Stimulated activated effector memory CD8-positive, alpha-beta T cell treated with anti-CD3 and anti-CD28 coated beads, Interleukin-12 subunit alpha, Interleukin-12 subunit beta, amount 100 ng/mL, for 72 hours (primary cell): Measurements from ENCODE around the gene CD302.
"Not testable (repeated sequence)": the region's sequence is repeated elsewhere in the genome, so short reads cannot be mapped to it uniquely, and the experiment has no call there.

Source experiments
- ATAC-seq: fragments of 150-1000 bp; cut with Tn5 transposase; 2 replicates; pipeline ENCODE4 v1.10.0; 2021
- DNase-seq, 2 donors: peaks; one replicate each; pipeline ENCODE4 v3.0.0; 2021 to 2022; ENCODE audit warnings: low spot score in 2 of 2
- H3K27ac Mint-ChIP-seq: one replicate; pipeline ENCODE4 v1.8.0; 2022; ENCODE audit warnings: mild to moderate bottlenecking, mixed read lengths
- H3K36me3 Mint-ChIP-seq: one replicate; pipeline ENCODE4 v1.8.0; 2022; ENCODE audit warnings: mild to moderate bottlenecking, mixed read lengths
- H3K4me1 Mint-ChIP-seq: one replicate; pipeline ENCODE4 v1.8.0; 2022; ENCODE audit warnings: mixed read lengths
- H3K4me3 Mint-ChIP-seq: one replicate; pipeline ENCODE4 v1.8.0; 2022; ENCODE audit warnings: mild to moderate bottlenecking, mixed read lengths
- H3K9me3 Mint-ChIP-seq: one replicate; pipeline ENCODE4 v1.8.0; 2022; ENCODE audit warnings: mixed read lengths

The CD302 gene

GRCh38 chr2:159744363-159744762 lies 53.6 kb downstream of the CD302 start:
- ATAC-seq (no peak), DNase-seq (no peak)
- H3K36me3 Mint-ChIP-seq, result peaks cover 12% of the 10 kb centered on the region
- no peaks in the 10 kb centered on the region for H3K4me1 Mint-ChIP-seq
- H3K4me3 Mint-ChIP-seq, result no peak overlapping the region
- H3K9me3 Mint-ChIP-seq, result no peaks in the 10 kb centered on the region
- H3K27ac Mint-ChIP-seq, result no peak overlapping the region

- Mint-ChIP-seq H3K4me1 (peaks cover 7% of the 10 kb centered on the region), H3K4me3 (no peak overlapping the region), H3K27ac (peak overlapping the region; percentile 52), H3K9me3 (no peaks in the 10 kb centered on the region), H3K36me3 (peaks cover 27% of the 10 kb centered on the region)
- ATAC-seq (no peak), DNase-seq (no peak)
Measured at GRCh38 chr2:159742846-159743245, 55.2 kb downstream of the CD302 start.

DNA sequence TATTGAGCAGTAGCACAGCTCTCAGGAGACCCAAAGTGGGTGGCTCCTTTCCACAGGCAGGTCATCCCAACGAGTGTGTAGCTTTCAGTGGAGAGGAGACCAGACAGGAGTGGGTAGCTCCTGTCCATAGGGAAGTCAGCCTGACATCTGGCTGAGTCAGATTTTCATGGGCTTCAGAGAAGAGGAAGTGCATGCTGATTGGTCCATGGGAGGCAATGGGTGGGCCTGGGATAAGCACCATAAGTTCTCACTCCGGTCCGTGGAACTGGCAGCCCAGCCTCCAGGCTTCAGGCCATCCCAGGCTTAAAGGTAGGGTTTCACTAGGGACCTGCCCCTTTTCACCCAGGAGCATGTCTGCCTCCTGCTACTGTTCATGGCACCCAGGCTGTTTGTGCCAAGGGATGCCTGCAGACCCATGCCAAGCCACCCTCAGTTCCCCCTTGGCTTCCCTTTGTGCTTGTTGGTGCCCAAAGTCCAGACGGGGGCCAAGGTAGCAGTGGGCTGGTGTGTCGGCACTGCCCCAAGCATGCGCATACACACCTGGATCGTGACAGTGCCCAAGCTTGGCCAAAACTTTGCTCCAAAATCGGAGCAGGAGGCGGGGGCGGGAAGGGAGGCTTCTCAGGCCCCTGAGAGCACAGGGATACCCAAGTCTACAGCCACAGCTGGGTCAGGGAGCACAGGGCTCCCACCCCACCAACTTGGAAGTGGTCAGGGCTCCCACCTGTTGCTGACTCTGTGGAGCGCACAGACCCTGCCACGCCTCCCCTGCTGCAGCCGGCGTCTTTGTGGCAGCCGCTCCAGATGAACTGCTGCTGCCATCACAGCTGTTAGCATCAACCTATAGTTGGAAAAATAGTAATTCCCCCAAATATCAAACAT lies 59.3 kb downstream of the CD302 start:
- DNase-seq (no peak), ATAC-seq (no peak)
- Mint-ChIP-seq H3K4me1 (peaks cover 32% of the 10 kb centered on the region), H3K9me3 (no peaks in the 10 kb centered on the region), H3K27ac (peak overlapping the region; percentile 68), H3K4me3 (no peak overlapping the region), H3K36me3 (peaks cover 68% of the 10 kb centered on the region)

DNA sequence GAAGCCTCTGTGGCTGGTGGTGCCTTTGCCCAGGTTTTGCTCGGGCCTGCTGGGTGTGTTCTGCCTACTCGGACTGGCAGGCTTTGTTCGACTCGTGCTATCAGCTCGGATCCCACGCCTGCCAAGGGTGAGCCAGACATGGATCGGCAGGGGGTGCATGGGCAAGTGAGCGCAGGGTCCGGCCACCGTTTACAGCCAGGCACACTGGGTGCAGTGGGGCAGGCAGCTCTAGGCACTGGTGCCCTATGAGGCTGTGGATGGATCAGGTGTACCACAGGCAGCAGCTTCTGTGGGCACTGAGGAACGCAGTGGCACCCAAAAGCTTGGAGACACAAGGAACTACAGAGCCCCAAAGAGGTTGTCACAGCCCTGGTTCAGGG lies 60.1 kb downstream of the CD302 start:
- peaks cover 76% of the 10 kb centered on the region for H3K36me3 Mint-ChIP-seq
- H3K4me3 Mint-ChIP-seq, result no peak overlapping the region
- ATAC-seq, result no peak
- peak overlapping the region; percentile 68 for H3K27ac Mint-ChIP-seq
- DNase-seq, result no peak
- H3K9me3 Mint-ChIP-seq, result no peaks in the 10 kb centered on the region
- H3K4me1 Mint-ChIP-seq, result peaks cover 32% of the 10 kb centered on the region

- no peak overlapping the region for H3K27ac Mint-ChIP-seq
- ATAC-seq (no peak), DNase-seq (no peak)
- peaks cover 81% of the 10 kb centered on the region for H3K36me3 Mint-ChIP-seq
- no peak overlapping the region for H3K4me3 Mint-ChIP-seq
- H3K4me1 Mint-ChIP-seq, result peaks cover 32% of the 10 kb centered on the region
- H3K9me3 Mint-ChIP-seq, result no peaks in the 10 kb centered on the region
Measured at GRCh38 chr2:159737292-159737916, 60.6 kb downstream of the CD302 start.

DNA sequence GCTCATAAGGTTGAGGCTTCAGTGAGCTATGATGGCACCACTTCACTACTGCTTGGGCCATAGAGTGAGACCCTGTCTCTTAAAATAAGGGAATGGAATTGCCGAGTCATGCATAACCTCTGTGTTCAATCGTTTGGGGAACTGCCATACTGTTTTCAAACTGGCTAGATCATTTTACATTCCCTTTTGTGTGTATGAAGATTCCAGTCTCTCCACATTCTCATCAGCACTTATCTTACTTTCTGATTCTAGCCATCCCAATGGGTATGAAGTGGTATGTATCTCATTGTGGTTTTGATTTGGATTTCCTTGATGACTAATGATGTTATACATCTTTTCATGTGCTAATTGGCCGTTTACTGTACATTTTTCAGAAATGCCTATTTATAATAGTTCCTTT lies 62.0 kb downstream of the CD302 start:
- H3K9me3 Mint-ChIP-seq, result no peaks in the 10 kb centered on the region
- no peak overlapping the region for H3K4me3 Mint-ChIP-seq
- peaks cover 95% of the 10 kb centered on the region for H3K36me3 Mint-ChIP-seq
- no peak overlapping the region for H3K27ac Mint-ChIP-seq
- ATAC-seq (no peak), DNase-seq (no peak)
- peaks cover 32% of the 10 kb centered on the region for H3K4me1 Mint-ChIP-seq

DNA sequence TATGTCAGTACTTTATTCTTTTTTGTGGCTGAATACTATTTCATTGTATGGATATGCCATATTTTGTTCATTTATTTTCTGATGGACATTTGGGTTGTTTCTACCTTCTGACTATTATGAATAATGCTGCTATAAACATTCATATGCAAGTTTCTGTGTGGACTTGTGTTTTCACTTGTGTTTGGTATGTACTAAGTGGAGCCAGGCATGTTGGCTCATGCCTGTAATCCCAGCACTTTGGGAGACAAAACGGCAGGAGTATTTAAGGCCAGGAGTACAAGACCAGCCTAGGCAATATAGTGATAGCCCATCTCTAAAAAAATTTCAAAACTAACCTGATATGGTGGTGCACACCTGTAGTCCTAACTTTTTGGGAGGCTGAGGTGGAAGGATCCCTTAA lies 62.4 kb downstream of the CD302 start:
- Mint-ChIP-seq H3K27ac (no peak overlapping the region), H3K9me3 (no peaks in the 10 kb centered on the region), H3K4me1 (peaks cover 32% of the 10 kb centered on the region), H3K4me3 (no peak overlapping the region), H3K36me3 (peaks cover 98% of the 10 kb centered on the region)
- DNase-seq (no peak), ATAC-seq (no peak)

DNA sequence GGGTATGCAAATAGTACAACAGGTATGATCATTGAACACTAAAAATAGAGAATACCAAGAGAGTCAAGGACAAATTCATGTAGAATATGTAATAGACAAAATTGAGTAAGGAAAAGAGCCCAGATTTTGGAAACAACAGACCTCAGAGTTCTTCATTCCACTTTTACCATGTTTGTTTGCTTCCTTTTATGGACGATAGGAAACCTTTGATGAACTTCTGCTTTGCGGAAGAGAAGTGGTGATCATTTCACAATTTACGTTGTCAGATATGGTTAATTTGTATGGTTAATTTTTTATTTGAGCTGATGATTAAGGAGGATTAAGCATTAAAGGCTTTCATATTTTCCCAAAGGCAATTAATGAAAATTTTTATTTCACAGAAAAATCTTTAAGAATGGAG lies 69.4 kb downstream of the CD302 start:
- H3K9me3 Mint-ChIP-seq, result no peaks in the 10 kb centered on the region
- H3K27ac Mint-ChIP-seq, result peak overlapping the region; percentile 32
- DNase-seq (no peak), ATAC-seq (no peak)
- peaks cover 33% of the 10 kb centered on the region for H3K4me1 Mint-ChIP-seq
- no peak overlapping the region for H3K4me3 Mint-ChIP-seq
- H3K36me3 Mint-ChIP-seq, result peaks cover 97% of the 10 kb centered on the region

- ATAC-seq, result no peak
- peaks cover 96% of the 10 kb centered on the region for H3K36me3 Mint-ChIP-seq
- H3K4me3 Mint-ChIP-seq, result no peak overlapping the region
- no peak for DNase-seq
- H3K27ac Mint-ChIP-seq, result no peak overlapping the region
- no peaks in the 10 kb centered on the region for H3K9me3 Mint-ChIP-seq
- peaks cover 58% of the 10 kb centered on the region for H3K4me1 Mint-ChIP-seq
Measured at GRCh38 chr2:159725713-159726112, 72.3 kb downstream of the CD302 start.

- not testable (repeated sequence) for ATAC-seq, DNase-seq, H3K9me3 Mint-ChIP-seq, H3K4me3 Mint-ChIP-seq
- peaks cover 65% of the 10 kb centered on the region for H3K4me1 Mint-ChIP-seq
- H3K27ac Mint-ChIP-seq, result peak overlapping the region; percentile 20
- H3K36me3 Mint-ChIP-seq, result peaks cover 96% of the 10 kb centered on the region
Measured at GRCh38 chr2:159724795-159725572, 73.0 kb downstream of the CD302 start.

DNA sequence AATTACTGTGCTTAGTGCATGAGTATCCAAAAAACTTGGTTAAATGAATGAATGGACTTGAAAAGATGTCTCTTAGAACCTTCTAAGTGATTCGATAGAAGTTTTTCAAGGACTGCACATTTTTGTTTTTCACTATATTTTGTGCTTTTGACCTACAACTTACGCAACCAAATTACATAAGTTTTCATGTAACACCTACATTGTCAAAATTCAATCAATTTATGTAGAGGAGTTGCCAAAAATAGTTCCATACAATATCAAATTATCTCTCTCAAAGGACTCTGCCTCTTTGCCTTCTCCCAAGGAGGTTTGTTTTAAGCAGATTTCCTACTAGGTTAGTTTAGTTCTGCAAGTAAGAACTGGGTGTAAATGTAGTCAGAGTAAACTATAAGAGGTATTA lies 75.4 kb downstream of the CD302 start:
- Mint-ChIP-seq H3K36me3 (peaks cover 95% of the 10 kb centered on the region), H3K27ac (no peak overlapping the region)

DNA sequence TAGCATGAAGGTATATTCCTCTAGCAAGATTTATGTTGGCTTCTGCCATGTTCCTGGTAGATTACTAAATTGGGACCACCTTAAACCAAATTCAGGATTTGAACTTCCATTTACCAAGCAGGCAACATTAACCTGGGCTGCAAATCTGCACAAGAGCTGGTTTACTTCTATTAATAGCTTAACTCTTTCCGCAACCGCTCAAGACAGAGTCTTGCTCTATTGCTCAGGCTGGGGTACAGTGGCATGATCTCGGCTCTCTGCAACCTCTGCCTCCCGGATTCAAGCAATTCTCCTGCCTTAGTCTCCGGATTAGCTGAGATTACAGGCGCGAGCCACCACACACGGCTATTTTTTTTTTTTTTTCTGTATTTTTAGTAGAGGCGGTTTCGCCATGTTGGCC lies 77.3 kb downstream of the CD302 start:
- H3K27ac Mint-ChIP-seq, result no peak overlapping the region
- no peaks in the 10 kb centered on the region for H3K9me3 Mint-ChIP-seq
- peaks cover 80% of the 10 kb centered on the region for H3K4me1 Mint-ChIP-seq
- DNase-seq (no peak), ATAC-seq (no peak)
- H3K4me3 Mint-ChIP-seq, result no peak overlapping the region
- peaks cover 95% of the 10 kb centered on the region for H3K36me3 Mint-ChIP-seq

More for the DNA sequence above, 75.4 kb downstream of the CD302 start:
- ATAC-seq, result no peak
- no peaks in the 10 kb centered on the region for H3K9me3 Mint-ChIP-seq
- H3K4me1 Mint-ChIP-seq, result peaks cover 76% of the 10 kb centered on the region
- no peak overlapping the region for H3K4me3 Mint-ChIP-seq
- DNase-seq, result no peak
